SK-N-SH (cell line): ENCODE data around the gene BUD31. TPM values are rescaled to one million over a fixed set of nuclear protein-coding genes. Genes with fewer than 3 reads are reported as not detected.

Experiments
- CTCF ChIA-PET: fragments of 300-600, 350-600 bp; formaldehyde crosslinking; extraction: SDS; loops from one replicate; lab custom pipeline; 2021; lab: Yijun Ruan, JAX
- POLR2A ChIA-PET: fragments of 350-600 bp; sonication (Branson Sonifier 250); formaldehyde crosslinking; extraction: SDS; loops from one replicate; lab custom pipeline; 2020; ENCODE audit warnings: antibody characterized with exemption, inconsistent platforms; lab: Yijun Ruan, JAX
- DNase-seq: peaks from one replicate; pipeline ENCODE4 v3.0.0; 2012
- H2AFZ ChIP-seq: fragments of 200-600 bp; sonication (generic); 2 replicates; pipeline ENCODE4 v1.8.1; 2016; ENCODE audit warnings: antibody characterized with exemption, mild to moderate bottlenecking, low read depth
- H3F3A ChIP-seq: fragments of 200-600 bp; sonication (generic); replicated peaks from 2 replicates; pipeline ENCODE3; 2016; ENCODE audit warnings: antibody characterized with exemption, mild to moderate bottlenecking; ENCODE audit not compliant: insufficient read depth
- H3K27ac ChIP-seq, 2 experiments: fragments of 200-500 bp in 1 of 2; fragments of 200-600 bp in 1 of 2; sonication (Bioruptor generic) in 1 of 2; sonication (generic), shearing (Covaris generic) in 1 of 2; 2 replicates each; pipeline versions ENCODE4 v1.5.1 to v1.6.1; 2014 to 2016; ENCODE audit warnings: low read depth in 2 of 2, inconsistent platforms in 1 of 2, low read length in 1 of 2, mild to moderate bottlenecking in 1 of 2, mixed read lengths in 1 of 2
- H3K27me3 ChIP-seq: fragments of 200-600 bp; sonication (generic), shearing (Covaris generic); 2 replicates; pipeline ENCODE4 v1.6.1; 2016; ENCODE audit warnings: mixed run types; ENCODE audit not compliant: insufficient read depth
- H3K36me3 ChIP-seq, 2 experiments: fragments of 200-500 bp in 1 of 2; fragments of 200-600 bp in 1 of 2; sonication (Bioruptor generic) in 1 of 2; sonication (generic) in 1 of 2; replicated peaks in 1 of 2; 2 replicates each; pipeline versions ENCODE3 to v1.5.1; 2014 to 2016; ENCODE audit warnings: low read length in 1 of 2, mild to moderate bottlenecking in 1 of 2; ENCODE audit not compliant: insufficient read depth in 2 of 2, control insufficient read depth in 1 of 2
- H3K4me1 ChIP-seq, 2 experiments: fragments of 200-500 bp in 1 of 2; fragments of 200-600 bp in 1 of 2; sonication (Bioruptor generic) in 1 of 2; sonication (generic), shearing (Covaris generic) in 1 of 2; 2 replicates each; pipeline versions ENCODE4 v1.5.1 to v1.6.1; 2014 to 2016; ENCODE audit warnings: low read depth in 1 of 2, low read length in 1 of 2, mixed run types in 1 of 2; ENCODE audit not compliant: insufficient read depth in 2 of 2, control insufficient read depth in 1 of 2
- H3K4me2 ChIP-seq: fragments of 200-600 bp; sonication (generic), shearing (Covaris generic); 2 replicates; pipeline ENCODE4 v1.6.1; 2017; ENCODE audit warnings: mixed run types
- H3K4me3 ChIP-seq, 2 experiments: fragments of 200-500 bp in 1 of 2; fragments of 200-600 bp in 1 of 2; sonication (Bioruptor generic) in 1 of 2; sonication (generic), shearing (Covaris generic) in 1 of 2; 2 replicates each; pipeline versions ENCODE4 v1.5.1 to v1.8.1; 2014 to 2016; ENCODE audit warnings: low read depth in 2 of 2, inconsistent platforms in 1 of 2, low read length in 1 of 2, mild to moderate bottlenecking in 1 of 2, mixed read lengths in 1 of 2, moderate library complexity in 1 of 2
- H3K79me2 ChIP-seq: fragments of 200-600 bp; sonication (generic); 2 replicates; pipeline ENCODE4 v1.8.1; 2017; ENCODE audit warnings: mild to moderate bottlenecking; ENCODE audit not compliant: insufficient read depth
- H3K9ac ChIP-seq: fragments of 200-600 bp; sonication (generic); 2 replicates; pipeline ENCODE4 v1.6.1; 2017; ENCODE audit warnings: mixed run types
- H3K9me2 ChIP-seq: fragments of 200-600 bp; sonication (generic); 2 replicates; pipeline ENCODE4 v1.6.1; 2017; ENCODE audit warnings: mixed run types
- H3K9me3 ChIP-seq: fragments of 200-600 bp; sonication (generic); 2 replicates; pipeline ENCODE4 v1.6.1; 2017; ENCODE audit warnings: mixed run types, mild to moderate bottlenecking, moderate library complexity
- H4K20me1 ChIP-seq: fragments of 200-600 bp; sonication (generic); 2 replicates; pipeline ENCODE4 v1.6.1; 2017; ENCODE audit warnings: mild to moderate bottlenecking, mixed run types; ENCODE audit not compliant: insufficient read depth
- CHD2 ChIP-seq: fragments of 150-350 bp; IDR thresholded peaks from 2 replicates; pipeline ENCODE4 v1.6.1; 2018; ENCODE audit warnings: low read length; ENCODE audit not compliant: partially characterized antibody
- EP300 ChIP-seq, 2 experiments: IDR thresholded peaks; 2 replicates each; pipeline versions ENCODE4 v1.4.0 to v1.6.1; 2012; ENCODE audit warnings: borderline replicate concordance in 1 of 2, low read depth in 1 of 2, low read length in 1 of 2
- EZH2phosphoT487 ChIP-seq: fragments of 200-600 bp; sonication (generic); IDR thresholded peaks from 2 replicates; pipeline ENCODE4 v1.6.1; 2017; ENCODE audit warnings: low read depth, mixed run types, mild to moderate bottlenecking, antibody characterized with exemption, moderate library complexity, borderline replicate concordance
- GABPA ChIP-seq: IDR thresholded peaks from 2 replicates; pipeline ENCODE4 v1.4.0; 2012; ENCODE audit warnings: low read depth, mild to moderate bottlenecking
- JUND ChIP-seq: IDR thresholded peaks from 2 replicates; pipeline ENCODE4 v1.4.0; 2012
- MAX ChIP-seq: IDR thresholded peaks from 2 replicates; pipeline ENCODE4 v1.4.0; 2012; ENCODE audit warnings: low read depth
- MXI1 ChIP-seq: IDR thresholded peaks from 2 replicates; pipeline ENCODE4 v1.6.1; 2012; ENCODE audit warnings: mild to moderate bottlenecking, low read depth, low read length, improper control_type of control experiment
- NFIC ChIP-seq: IDR thresholded peaks from 2 replicates; pipeline ENCODE4 v1.4.0; 2012; ENCODE audit warnings: borderline replicate concordance
- RAD21 ChIP-seq: IDR thresholded peaks from 2 replicates; pipeline ENCODE4 v1.6.1; 2012; ENCODE audit warnings: mild to moderate bottlenecking, low read length
- REST ChIP-seq: IDR thresholded peaks from 2 replicates; pipeline ENCODE4 v1.6.1; 2012; ENCODE audit warnings: mild to moderate bottlenecking, low read depth, low read length, moderate library complexity
- RFX5 ChIP-seq: IDR thresholded peaks from 2 replicates; pipeline ENCODE4 v1.6.1; 2012; ENCODE audit warnings: mild to moderate bottlenecking, improper control_type of control experiment, low read length
- RXRA ChIP-seq: IDR thresholded peaks from 2 replicates; pipeline ENCODE4 v1.4.0; 2012; ENCODE audit warnings: low read depth, mild to moderate bottlenecking, borderline replicate concordance
- SIN3A ChIP-seq: IDR thresholded peaks from 2 replicates; pipeline ENCODE4 v1.6.1; 2012; ENCODE audit warnings: low read depth, mild to moderate bottlenecking, low read length, moderate library complexity, borderline replicate concordance
- TEAD4 ChIP-seq: IDR thresholded peaks from 2 replicates; pipeline ENCODE4 v1.4.0; 2012; ENCODE audit warnings: mild to moderate bottlenecking, borderline replicate concordance; ENCODE audit not compliant: insufficient read depth
- USF2 ChIP-seq: fragments of 150-350 bp; IDR thresholded peaks from 2 replicates; pipeline ENCODE4 v1.6.1; 2017; ENCODE audit warnings: antibody characterized with exemption, low read length, low read depth, borderline replicate concordance
- WGBS: methylation state at CpG from one replicate; pipeline ENCODE4 v1.1.6; 2017; ENCODE audit warnings: low lambda C conversion rate; 5-methylcytosine and 5-hydroxymethylcytosine counted together
- polyA plus RNA-seq, 3 experiments: library from polyadenylated mRNA; depleted of rRNA; stranded (reverse); fragments of >200 nt; gene quantifications; 2 replicates each; pipeline ENCODE4 v1.2.3, GENCODE V29; 2012

Gene BUD31
- polyA plus RNA-seq, 1 of the 3 experiments (the other 2 are of a cell fraction) = 162 TPM

GRCh38 chr7:99407872-99408378 lies 844 bp upstream of the BUD31 start (continued):
- TF ChIP-seq RXRA (no peak), RFX5 (0 out of 2 replicates have a peak, but pooled peaks have one; percentile 9), JUND (no peak), MXI1 (peak; percentile 96), MAX (peak; percentile 89), RAD21 (no peak), REST (no peak), EZH2phosphoT487 (no peak), TEAD4 (no peak), USF2 (no peak), CHD2 (no peak), NFIC (peak; percentile 43; the same call in 1 of the 2 replicates), EP300 (IDR thresholded peaks at IDR 0.05; ENCODE audit: borderline replicate concordance in 1 of 2, low read depth in 1 of 2, low read length in 1 of 2) (no peak), GABPA (no peak)

- no peak for DNase-seq
- POLR2A ChIA-PET = interaction anchor here (1.0 to 5.2 kb wide), 11 partner anchors 11 to 1019 kb away, joined by 3 to 102 read pairs (median 6); partner anchors contain the start of genes ARPC1A, CPSF4, PTCD1 and ZCWPW1
- peaks cover 15% of the 10 kb centered on the region for H3F3A ChIP-seq
- H3K9me2 ChIP-seq = no peaks in the 10 kb centered on the region
- peak overlapping the region; percentile 69 for H2AFZ ChIP-seq
- WGBS = under 1% methylated on average over 18 of the region's 18 CpGs
- peaks cover 46% of the 10 kb centered on the region for H4K20me1 ChIP-seq
- H3K27me3 ChIP-seq = no peaks in the 10 kb centered on the region
- H3K9me3 ChIP-seq = no peaks in the 10 kb centered on the region
- peak overlapping the region; percentile 96 for H3K9ac ChIP-seq
- H3K27ac ChIP-seq = peak overlapping the region; percentile 98 to 99
- H3K4me1 ChIP-seq = peaks cover 15 to 27% of the 10 kb centered on the region in 2 experiments
- TF ChIP-seq RXRA (no peak), SIN3A (0 out of 2 replicates have a peak, but pooled peaks have one; percentile 17)
- TF ChIP-seq, all 33 proteins: peak for 1
- H3K79me2 ChIP-seq = peaks cover 98% of the 10 kb centered on the region
- H3K4me3 ChIP-seq = peak overlapping the region; percentile 85 to 97
- CTCF ChIA-PET = interaction anchor here (0.7 to 3.5 kb wide), 5 partner anchors 9 to 369 kb away, joined by 3 to 16 read pairs (median 4); no protein-coding TSS in a partner anchor
- H3K4me2 ChIP-seq = peak overlapping the region; percentile 91
- H3K36me3 ChIP-seq = peaks cover 38 to 49% of the 10 kb centered on the region in 2 experiments
Observed at GRCh38 chr7:99409192-99409572, 413 bp downstream of the BUD31 start.
